Islet precursor cell (in vitro differentiated cells): Measurements from ENCODE around the gene BRD1.
"Not testable (repeated sequence)": the region's sequence is repeated elsewhere in the genome, so short reads cannot be mapped to it uniquely, and the experiment has no call there.

ENCODE experiments used
- DNase-seq: peaks from one replicate; pipeline ENCODE4 v3.0.0-alpha.2; 2018

BRD1 gene

DNA sequence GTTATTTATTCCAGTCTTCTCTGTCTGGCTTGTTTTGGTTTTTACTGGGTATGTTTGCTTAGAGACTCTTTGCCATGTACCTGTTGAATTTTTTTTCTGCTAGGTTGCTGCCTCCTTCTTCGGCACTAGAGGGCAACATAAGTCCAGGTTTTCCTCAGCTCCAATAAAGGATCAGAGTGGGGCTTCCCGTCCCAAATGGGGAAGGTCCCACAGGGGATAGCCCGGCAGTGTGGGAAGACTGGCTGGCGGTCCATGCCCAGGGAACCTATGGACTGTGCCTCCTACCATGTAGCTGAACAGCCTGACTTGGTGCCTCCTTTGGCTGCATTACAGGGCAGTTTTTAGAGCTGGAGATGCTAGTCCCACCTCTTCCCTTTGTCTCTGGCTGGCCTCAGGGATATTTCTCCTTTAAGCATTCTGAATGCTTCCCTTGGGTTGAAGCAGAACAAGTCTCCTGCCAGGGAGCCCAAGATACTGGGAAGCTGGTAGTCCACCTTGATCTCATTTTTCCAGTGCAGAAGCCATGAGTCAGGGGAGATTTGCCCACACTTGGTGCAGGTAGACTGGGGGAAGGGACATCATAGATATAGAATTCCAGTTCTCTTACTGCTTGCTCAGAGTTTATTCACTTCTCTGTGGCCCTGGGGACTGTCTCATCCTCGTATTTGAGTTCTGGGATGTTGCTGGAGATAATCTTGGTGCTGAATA lies 60.2 kb downstream of the BRD1 start:
- peak; percentile 72 for DNase-seq

DNA sequence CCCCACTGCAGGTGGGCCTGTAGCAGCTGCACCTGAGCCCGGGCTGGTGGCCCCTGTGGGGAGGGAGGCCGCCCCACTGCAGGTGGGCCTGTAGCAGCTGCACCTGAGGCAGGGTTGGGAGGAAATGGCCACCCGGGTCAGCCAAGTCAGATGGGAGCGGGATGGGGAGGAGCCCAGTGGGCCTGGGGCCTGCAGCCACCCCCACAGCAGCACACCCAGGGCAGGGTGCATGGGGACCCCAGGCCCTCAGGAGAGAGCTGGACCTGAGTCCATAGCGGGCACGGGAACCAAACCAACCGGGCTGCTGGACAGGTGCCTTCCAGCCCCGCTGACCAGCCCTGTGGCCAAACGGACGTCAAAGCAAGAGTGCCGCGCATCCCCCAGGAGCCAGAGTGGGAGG lies 61.7 kb downstream of the BRD1 start:
- DNase-seq = peak; percentile 29

DNA sequence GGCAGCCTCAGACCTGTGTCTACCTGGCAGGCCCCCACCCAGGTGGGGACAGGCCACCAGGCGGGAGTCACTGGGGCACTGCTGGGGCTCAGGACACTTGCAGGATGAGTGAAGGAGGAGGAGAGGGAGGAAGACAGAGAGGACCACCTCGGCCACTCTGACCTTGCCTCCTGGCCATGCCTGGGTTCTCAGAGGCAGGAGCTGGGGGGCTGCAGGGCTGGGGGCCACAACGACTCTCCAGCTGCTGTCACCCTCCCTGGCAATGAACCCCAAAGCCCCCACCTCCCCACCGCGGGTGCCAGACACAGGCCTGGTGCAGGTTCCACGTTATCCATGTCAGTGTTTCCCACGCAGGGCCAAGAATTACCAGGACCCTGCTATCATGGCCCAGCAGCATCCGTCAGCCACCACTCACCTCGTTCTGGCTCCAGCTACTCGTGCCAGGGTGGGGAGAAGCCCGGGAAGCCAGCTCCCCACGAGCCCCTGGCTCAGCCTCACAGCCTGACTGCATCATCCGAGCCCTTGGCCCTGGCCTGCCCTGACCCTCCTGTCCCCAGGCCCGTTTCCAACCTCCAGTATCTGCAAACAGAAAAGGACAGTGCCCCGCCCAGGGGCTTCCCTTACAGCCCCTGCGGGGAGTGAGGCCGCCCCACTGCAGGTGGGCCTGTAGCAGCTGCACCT lies 62.4 kb downstream of the BRD1 start:
- DNase-seq = peak; percentile 44

DNA sequence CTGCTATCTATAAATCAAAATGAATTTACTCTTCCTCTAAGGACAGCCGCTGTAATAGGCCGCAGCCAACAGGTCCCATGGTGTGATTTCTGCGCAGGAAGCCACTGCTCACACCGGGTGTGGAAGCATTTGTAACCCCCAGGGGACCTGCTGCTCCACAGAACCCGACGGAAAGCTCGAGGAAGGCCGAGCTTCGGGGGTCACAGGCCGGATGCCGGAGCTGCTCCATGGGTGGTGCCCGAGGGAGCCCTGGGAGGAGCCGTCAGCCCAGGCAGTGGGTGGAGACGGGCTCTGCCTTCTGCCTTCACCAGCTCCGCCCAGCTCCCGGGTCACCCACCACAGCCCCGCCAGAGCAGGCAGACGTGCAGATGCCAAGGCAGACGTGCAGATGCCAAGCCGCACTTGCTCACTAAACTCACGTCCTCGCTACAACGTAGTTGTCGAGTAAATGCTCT lies 63.5 kb downstream of the BRD1 start:
- peak; percentile 52 for DNase-seq

DNA sequence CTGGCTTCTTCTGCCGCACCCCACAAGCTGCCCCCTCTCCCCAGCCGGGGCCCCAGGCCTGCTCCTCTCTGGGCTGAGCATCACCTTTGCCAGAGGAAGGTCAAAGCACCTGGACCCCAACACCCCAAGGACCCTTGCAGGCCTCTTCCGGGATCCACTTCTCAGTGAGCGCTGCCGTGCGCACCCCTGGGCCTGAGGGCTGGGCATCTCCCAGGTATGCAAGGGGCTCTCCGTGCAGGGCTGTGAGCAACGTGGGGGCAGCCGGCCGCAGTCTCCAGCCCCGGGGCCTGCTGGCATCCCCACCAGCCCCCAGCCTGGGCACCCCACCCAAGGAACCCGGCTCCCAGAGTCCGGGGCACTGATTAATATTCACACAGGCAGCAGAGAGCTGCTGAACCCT lies 64.0 kb downstream of the BRD1 start:
- DNase-seq = peak; percentile 31

DNA sequence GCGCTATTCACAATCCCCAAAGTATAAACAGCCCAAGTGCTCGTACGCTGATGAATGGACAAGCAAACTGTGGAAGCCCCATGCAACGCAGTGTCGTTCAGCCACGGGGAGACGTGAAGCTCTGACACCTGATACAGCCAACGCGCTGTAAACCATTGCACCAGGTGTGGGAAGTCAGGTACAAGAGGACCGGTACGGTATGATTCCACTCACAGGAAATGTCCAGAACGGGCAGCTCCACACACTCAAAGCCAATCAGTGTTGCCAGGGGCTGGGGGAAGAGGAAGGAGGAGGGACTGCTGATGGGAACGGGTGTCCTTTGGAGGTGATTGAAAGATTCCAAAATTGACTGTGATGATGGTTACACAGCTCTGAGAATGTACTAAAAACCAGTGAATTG lies 64.5 kb downstream of the BRD1 start:
- peak; percentile 45 for DNase-seq

DNA sequence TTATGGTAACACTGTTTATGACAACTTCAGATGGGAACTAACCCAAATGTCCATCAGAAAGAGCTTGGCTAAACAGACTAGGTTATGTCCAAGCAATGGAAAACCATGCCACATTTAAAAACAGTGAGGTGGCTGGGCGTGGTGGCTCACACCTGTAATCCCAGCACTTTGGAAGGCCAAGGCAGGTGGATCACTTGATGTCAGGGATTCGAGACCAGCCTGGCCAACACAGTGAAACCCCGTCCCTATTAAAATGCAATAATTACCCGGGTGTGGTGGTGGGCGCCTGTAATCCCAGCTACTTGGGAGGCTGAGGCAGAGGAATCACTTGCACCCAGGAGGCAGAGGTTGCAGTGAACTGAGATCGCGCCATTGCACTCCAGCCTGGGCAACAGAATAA lies 65.1 kb downstream of the BRD1 start:
- not testable (repeated sequence) for DNase-seq

DNA sequence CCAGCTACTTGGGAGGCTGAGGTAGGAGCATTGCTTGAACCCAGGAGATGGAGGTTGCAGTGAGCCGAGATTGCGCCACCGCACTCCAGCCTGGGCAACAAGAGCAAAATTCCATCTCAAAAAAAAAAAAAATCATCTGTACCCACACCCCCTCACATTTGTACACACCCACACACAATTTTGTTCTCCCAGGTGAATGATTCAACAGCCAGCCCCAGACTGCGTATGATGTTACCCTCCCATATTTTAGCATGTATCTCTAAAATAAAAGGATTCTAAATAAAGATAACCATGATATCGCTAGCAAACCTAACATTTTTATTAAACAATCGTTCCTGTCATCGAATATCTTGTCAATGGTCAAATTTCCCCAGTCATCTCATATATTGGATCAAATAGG lies 65.8 kb downstream of the BRD1 start:
- no peak for DNase-seq

DNA sequence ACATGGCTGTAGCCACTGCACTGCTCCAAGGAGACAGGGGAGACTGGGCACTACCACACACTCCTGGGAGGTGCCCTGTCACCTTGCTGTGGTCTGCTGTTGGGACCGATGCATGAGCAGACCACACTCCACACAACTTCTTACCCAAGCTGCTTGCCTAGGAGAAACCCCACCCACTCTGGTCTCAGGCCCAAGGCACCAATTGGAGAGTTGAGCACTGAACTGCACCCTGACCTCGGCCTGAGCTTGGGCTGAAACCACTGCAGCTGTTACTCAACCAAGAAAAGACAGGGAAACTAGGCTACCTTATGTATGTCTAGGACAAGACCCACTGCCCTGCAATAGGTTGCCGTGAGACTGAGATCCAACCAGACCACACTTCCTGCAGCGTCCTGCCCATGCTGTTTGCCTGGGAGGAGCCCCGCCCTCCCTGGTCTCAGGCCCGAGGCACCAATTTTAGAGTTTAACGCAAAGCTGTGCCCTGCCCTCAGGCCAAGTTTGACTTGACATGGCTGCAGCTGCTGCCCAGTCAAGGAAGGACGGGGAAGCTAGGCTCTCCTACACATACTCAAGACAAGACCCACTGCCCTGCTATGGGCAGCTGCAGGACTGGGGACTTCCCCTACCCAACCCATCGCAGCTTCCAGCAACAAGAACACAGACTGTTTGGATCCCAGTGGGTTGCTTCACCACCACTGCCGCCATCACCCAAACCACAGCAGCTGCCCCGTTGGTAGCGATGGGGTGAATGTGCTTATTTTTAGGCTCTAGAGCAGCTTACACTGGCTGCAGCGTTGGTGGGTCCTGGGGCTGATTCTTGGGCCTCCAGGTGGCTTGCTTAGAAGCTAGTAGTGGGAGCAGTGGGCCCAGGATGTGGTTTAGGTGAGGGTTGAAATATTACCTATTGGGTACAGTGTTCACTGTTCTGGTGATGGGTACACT lies 66.8 kb downstream of the BRD1 start:
- DNase-seq = peak; percentile 46

DNA sequence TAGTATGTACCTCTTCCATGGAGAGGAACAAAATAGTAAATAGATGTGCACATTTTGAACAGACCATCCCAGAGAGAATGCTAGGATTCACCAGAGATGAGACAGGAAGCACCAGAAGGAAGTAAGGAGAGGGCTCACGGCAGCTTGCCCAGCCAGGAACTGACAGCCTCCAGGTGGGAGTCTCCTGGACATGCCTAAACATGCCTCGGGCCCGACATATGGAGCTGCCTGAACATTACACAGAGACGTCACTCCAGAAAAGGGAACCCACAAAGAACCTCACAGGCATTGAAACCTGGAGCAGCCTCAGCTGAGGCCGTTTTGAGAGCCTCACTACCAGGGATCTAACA lies 67.4 kb downstream of the BRD1 start:
- DNase-seq = peak; percentile 49

DNA sequence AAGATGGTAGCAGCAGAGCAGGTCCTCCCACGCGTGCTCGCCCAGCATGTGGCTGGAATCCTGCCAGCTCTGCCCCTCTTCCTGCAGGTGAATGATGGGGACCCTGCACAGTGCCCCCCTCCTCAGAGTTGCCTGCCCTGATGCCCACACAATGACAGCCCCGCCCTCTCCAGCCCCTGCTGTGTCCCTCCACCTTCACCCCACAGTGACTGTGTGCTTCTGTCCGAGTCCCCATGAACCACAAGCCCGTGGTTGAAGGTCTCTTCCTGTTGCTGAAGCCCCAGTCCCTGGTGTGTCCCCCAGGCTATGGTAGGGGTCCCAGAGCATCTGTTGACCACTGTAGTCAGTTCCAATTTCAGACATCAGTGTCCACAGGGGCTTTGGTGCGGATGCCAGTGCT lies 71.0 kb downstream of the BRD1 start:
- peak; percentile 29 for DNase-seq

DNA sequence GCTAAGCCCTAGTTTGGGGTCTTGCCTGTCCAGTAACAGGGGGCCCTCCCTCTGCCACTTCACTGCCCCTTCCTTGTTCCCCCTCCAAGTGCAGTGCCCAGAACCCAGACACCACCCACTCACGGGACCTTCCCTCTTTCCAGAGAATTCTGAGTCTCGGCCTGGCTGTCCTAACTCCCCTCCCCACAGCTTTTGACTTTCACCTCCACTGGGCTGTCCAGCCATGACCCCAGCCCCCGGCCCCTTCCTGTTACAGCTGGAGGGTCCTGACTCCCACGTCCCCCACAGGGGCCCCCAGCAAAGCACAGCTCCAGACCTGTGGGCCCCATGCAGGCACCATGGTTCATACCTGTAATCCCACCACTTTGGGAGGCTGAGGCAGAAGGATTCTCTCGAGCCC lies 71.5 kb downstream of the BRD1 start:
- DNase-seq = peak; percentile 30

DNA sequence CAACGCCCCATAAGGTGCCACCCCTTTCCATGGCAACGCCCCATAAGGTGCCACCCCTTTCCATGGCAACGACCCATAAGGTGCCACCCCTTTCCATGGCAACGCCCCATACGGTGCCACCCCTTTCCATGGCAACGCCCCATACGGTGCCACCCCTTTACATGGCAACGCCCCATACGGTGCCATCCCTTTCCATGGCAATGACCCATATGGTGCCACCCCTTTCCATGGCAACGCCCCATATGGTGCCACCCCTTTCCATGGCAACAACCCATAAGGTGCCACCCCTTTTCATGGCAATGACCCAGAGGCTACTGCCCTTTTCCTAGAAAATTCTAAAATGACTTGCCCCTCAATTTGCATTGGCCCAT lies 72.1 kb downstream of the BRD1 start:
- no peak for DNase-seq

DNA sequence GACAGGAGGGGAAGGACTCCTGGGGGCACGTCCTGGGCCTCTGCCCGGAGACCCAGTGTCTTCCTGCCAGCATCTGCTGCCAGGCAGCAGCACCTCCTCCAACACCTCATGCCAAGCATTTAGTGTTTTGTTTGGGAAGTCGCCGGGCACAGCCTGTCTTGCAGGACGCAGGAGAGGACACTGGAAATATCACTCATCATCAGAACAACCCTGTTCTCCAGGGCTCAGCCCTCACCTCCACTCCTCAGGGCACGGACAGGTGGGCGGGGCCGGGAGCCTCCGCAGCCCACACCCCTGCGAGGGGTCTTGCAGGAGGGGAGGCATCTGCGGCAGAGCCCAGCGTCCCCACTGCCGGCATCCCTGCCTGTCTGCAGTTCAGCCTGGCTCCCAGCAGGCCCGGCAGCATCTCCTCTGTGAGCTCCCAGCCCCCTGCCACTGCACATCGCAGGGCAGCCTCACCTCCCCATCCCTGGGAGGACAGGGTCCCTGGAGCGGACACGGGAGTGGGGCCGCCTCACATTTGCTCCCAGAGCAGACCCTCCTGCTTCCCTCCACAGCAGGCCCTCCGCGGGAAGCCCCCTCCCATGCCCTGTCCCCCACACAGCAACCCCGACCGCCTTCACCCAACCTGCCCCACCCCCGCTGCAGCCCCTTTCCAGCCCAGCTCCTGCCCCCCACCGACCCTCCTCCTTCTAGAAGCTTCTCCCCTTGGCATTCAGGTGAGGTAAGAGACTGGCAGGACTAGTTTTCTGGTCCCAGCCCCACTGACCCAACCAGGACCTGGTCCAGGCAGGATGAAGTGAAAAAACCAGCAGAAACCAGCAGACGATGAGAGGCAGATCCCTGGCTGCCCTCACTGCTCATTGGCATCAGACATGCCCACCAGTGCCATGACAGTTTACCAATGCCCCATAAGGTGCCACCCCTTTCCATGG lies 72.7 kb downstream of the BRD1 start:
- peak; percentile 46 for DNase-seq

DNA sequence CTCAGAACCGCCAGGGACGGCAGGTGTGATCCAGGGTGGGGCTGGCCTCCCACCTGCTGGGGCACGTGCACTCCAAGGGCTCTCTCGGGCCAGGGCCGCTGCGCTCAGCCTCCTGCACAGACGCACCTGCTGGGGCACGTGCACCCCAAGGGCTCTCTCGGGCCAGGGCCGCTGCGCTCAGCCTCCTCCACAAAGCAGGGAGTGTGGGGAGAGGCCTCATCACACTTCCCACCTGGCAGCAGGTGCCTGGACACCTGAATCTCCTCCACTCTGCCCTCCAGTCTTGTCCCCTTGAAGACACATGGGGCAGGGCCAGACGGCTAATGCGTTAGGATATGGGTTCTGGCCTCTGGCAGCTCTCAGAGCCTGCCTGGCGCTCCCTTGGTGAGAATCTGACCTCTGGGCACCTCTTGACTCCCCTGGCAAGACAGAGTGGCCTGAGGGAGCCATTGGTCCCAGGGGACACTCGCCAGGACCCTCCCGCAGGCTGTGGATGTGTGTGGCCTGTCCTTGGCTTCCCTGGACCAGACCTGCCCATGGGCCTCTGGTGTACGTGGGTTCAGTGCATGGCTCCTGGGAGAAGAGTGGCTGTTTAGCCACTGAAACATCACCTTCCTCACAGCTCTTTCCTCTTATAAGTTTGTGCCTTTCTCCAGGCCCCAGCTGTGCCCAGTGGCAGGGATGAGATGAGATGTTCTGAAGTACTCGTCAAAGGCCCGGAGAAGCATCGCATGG lies 73.5 kb downstream of the BRD1 start:
- DNase-seq = peak; percentile 43

DNA sequence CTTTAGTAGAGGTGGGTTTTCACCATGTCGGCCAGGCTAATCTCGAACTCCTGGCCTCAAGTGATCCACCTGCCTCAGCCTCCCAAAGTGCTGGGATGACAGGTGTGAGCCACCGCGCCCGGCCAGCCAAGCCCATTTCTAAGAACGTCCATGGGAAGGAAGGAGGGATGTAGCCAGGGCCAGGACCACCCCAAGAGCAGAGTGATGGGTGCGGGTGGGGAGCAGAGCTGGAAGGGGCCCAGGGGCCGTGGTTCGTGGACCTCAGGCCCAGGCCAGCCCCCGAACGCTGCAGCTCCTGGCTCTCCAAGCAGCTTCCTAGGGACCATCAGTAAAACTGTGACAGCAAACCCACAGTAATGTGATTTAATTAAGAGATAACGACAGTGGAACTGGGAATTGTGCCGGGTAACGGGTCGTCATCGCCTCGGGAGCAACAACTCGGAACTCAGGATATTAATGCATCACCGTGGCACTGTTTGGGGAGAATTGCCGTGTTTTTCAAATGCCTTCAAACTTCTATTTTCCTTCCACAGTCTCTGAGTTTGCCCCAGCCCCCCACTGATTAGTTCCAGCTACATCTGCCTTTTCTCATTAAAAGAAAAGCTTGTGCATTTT lies 74.3 kb downstream of the BRD1 start:
- peak; percentile 29 for DNase-seq

DNA sequence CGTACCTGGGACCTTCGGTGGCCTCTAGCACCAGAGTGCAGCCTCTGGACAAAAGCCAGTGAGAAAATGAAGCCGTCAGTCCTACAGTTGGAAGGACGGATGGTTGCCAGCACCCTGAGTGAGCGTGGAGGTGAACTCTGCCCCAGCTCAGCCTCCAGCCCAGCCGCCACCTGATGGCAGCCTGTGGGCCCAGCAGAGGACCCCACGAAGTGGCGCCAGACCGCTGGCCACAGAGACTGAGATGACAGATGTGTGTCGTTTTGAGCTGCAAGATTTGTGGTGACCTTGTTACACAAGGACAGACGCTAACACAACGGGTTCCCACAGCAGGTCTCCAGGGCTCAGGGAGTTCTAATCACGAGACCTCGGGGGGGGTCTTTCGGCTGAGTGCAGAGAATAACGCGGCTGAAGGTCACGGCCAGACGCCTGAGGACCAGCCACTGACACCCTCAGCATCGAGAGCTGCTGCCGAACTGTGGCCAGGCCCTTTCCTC lies 75.0 kb downstream of the BRD1 start:
- DNase-seq = peak; percentile 40

DNA sequence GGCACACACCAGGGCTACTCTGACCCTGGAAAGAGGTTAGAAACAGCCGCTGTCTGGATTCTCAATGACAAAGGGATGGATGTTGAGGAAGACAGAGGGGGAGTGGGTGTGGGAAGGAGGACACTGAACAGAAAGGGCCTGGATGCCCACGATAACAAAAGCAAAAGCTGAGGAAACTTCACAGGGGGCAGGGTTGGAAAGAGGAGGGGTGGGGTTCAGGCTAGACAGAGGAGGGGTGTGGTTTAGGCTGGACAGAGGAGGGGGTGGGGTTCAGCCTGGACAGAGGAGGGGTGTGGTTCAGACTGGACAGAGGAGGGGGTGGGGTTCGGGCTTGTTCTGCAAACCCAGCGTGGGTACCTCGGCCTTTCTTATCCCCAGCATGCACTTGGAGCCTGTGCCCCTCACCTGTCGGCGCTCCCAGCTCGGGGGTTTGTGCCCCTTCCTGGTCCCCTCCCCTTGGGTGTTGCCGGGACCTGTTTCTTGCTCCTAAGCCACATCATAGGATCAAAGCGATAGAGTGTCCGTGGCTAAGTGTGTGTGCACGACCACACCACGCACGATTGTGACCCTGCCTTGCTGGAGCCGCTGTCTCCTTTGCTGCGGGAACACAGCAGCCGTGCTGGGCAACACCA lies 75.6 kb downstream of the BRD1 start:
- DNase-seq = peak; percentile 32

DNA sequence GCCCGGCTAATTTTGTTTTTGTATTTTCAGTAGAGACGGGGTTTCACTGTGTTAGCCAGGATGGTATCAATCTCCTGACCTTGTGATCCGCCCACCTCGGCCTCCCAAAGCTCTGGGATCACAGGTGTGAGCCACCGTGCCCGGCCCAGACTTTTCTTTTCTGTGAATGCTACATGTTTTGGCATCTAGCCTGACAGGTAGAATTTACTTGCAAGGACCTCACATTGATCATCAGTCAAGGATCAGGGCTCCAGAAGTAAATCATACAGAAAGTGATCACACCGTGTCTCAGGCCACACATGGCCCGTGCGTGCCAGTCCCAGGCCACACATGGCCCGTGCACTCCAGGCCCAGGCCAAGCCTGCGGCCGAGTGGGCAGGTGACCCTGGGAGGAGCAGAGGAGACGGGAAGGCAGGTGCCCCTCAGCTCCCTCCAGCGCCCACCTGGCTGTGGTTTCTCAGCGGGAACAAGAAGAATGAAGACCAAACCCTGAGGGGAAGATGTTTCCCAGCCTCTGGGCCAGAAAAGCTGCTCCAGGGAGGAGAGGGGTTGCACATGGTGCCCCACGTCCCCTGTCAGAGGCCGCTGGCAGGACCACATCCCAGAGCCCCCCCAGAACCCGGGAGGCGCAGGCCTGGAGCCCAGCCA lies 76.2 kb downstream of the BRD1 start:
- DNase-seq = peak; percentile 34

DNA sequence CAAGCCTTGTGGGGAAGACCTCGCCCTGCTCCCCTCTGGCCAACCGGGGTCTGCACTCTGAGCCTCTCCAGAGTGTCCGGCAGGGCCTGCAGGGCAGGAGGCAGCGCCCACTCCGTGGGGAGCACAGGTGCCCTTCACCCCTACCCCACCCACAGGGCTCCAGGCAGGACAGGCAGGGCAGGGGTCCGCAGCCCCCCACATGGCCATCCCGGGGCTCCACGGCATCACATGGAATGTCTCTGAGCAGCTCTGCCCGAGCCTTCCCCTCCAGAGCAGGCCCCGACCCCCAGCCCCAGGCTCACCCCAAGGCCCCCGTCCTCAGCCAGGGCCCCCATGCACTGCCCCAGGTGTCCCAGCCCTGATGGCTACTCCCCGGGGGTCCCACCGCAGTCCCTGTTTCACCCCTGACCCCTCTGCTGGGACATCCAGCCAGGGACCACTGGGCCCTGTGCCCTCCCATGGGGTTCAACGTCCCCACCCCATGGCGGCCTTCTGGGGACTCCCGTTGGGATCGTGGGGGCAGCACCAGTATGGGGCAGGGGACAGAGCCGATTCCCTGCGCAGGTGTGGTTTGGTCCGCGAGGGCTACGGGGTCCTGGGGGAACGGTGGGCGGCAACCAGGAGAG lies 77.7 kb downstream of the BRD1 start:
- DNase-seq = peak; percentile 28
